Measurements from ENCODE around the gene NRN1. TPM values are rescaled to one million over a fixed set of nuclear protein-coding genes. Genes with fewer than 3 reads are reported as not detected.

NRN1 gene
- total and polyA plus RNA-seq, 2 experiments from 2014 or later = not detected

DNA sequence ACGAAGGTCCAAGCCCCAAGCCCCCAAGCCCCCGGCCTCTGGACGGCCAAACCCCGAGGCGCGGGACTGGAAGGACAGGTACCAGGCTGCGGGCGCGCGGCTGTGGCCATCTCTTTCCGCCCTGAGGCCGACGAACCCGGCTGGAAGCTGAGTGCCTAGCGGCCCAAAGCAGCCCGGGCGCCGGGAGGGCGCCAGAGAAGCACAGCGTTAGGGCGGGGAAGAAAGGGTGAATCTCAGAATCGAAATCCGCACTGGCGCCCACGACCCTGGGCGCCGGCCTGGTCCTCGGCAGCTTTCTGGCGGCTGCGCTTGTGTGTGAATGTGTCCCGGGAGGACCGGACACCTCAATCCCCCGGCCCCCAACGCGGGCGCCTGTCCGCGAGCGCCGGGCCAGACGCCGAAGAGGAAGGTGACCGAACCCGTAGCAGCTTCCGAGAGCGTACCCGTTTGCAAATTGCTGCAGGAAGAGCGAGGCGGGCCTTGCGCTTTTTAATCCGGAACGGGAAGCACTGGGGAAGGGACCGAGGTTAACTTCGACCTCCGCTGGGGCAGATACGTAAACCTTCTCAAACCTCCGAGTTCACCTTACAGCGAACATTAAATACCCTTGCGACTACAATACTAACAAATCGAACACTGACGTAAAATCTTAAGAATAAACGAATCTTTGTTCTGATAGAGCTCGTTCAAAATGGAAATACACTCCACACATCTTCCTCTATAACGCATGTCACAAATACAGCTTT lies 2.9 kb downstream of the NRN1 start:
- Histone ChIP-seq H3K27ac (no peak overlapping the region), H3K79me2 (no peaks in the 10 kb centered on the region), H3K27me3 (peaks cover 99% of the 10 kb centered on the region), H3K9me3 (ENCODE audit: low read depth) (no peaks in the 10 kb centered on the region), H3K36me3 (replicated peaks; ENCODE audit: insufficient read depth, low read depth) (no peaks in the 10 kb centered on the region), H2AFZ (peak overlapping the region; percentile 52), H4K20me1 (ENCODE audit: insufficient read depth, poor library complexity, severe bottlenecking) (no peaks in the 10 kb centered on the region), H3K9me2 (replicated peaks; ENCODE audit: insufficient read depth) (no peaks in the 10 kb centered on the region), H3K4me1 (ENCODE audit: insufficient read depth) (peaks cover 26% of the 10 kb centered on the region), H3K4me3 (no peak overlapping the region), H3K4me2 (peak overlapping the region; percentile 73)
- no peak for DNase-seq (ENCODE audit: low spot score)
- 2% methylated on average over 64 of the region's 64 CpGs for WGBS (ENCODE audit: low lambda C conversion rate, missing lambda C conversion rate)
- TF ChIP-seq, protein P1, sequence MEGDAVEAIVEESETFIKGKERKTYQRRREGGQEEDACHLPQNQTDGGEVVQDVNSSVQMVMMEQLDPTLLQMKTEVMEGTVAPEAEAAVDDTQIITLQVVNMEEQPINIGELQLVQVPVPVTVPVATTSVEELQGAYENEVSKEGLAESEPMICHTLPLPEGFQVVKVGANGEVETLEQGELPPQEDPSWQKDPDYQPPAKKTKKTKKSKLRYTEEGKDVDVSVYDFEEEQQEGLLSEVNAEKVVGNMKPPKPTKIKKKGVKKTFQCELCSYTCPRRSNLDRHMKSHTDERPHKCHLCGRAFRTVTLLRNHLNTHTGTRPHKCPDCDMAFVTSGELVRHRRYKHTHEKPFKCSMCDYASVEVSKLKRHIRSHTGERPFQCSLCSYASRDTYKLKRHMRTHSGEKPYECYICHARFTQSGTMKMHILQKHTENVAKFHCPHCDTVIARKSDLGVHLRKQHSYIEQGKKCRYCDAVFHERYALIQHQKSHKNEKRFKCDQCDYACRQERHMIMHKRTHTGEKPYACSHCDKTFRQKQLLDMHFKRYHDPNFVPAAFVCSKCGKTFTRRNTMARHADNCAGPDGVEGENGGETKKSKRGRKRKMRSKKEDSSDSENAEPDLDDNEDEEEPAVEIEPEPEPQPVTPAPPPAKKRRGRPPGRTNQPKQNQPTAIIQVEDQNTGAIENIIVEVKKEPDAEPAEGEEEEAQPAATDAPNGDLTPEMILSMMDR (IDR thresholded peaks at IDR 0.05; ENCODE audit: poor library complexity) = no peak
- TF ChIP-seq EZH2phosphoT487 (IDR thresholded peaks at IDR 0.05; ENCODE audit: low read depth, severe bottlenecking, unreplicated experiment) (peak; percentile 92), EZH2 (IDR thresholded peaks at IDR 0.05; ENCODE audit: borderline replicate concordance) (peak; percentile 87)

DNA sequence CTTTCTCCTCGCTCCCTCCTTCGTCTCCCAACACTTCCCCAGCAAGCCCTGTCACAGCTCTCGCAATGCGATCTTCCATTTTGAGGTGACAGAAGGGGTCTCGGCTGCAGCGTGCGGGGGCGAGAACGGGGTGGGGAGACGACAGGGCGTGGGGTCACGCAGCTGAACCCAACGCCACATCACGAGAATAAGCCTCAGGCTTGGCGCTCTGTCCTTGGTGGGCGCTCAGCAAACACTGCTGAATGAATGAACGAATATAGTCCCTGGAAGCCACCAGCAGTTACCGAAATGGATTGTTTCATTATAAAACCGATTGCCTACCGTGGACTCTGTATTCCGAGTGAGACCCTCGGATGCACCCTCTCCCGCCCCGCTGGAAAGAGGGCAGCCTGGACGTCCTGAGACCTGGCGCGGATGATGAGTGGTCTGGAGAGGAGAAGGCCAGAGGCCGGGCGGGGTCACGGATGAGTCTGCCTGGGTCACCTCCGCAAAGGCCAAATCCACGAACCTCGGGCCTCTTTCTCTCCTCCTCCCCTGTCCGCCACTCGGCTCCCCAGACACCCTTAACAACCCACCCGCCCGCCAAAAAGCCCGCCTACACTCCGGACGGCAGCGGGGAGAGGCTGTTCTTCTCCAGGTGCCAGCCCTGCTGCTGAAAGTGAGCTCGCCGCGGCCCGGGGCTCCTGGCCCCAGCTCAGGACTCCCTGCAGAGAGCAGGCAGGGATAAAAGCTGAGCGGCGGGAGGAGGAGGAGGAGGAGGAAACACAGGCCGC lies 3.7 kb downstream of the NRN1 start:
- Histone ChIP-seq H3K27me3 (peaks cover 100% of the 10 kb centered on the region), H4K20me1 (ENCODE audit: insufficient read depth, poor library complexity, severe bottlenecking) (no peaks in the 10 kb centered on the region), H3K9me2 (replicated peaks; ENCODE audit: insufficient read depth) (no peaks in the 10 kb centered on the region), H3K4me1 (ENCODE audit: insufficient read depth) (peaks cover 19% of the 10 kb centered on the region), H2AFZ (peak overlapping the region; percentile 52), H3K4me2 (peak overlapping the region; percentile 73), H3K36me3 (replicated peaks; ENCODE audit: insufficient read depth, low read depth) (no peaks in the 10 kb centered on the region), H3K27ac (no peak overlapping the region), H3K4me3 (no peak overlapping the region), H3K9me3 (ENCODE audit: low read depth) (no peaks in the 10 kb centered on the region), H3K79me2 (no peaks in the 10 kb centered on the region)
- TF ChIP-seq, protein P1 (IDR thresholded peaks at IDR 0.05; ENCODE audit: poor library complexity) = no peak
- TF ChIP-seq EZH2 (IDR thresholded peaks at IDR 0.05; ENCODE audit: borderline replicate concordance) (peak; percentile 90), EZH2phosphoT487 (IDR thresholded peaks at IDR 0.05; ENCODE audit: low read depth, severe bottlenecking, unreplicated experiment) (peak; percentile 86)
- no peak for DNase-seq (ENCODE audit: low spot score)
- 6% methylated on average over 44 of the region's 48 CpGs for WGBS (ENCODE audit: low lambda C conversion rate, missing lambda C conversion rate)

DNA sequence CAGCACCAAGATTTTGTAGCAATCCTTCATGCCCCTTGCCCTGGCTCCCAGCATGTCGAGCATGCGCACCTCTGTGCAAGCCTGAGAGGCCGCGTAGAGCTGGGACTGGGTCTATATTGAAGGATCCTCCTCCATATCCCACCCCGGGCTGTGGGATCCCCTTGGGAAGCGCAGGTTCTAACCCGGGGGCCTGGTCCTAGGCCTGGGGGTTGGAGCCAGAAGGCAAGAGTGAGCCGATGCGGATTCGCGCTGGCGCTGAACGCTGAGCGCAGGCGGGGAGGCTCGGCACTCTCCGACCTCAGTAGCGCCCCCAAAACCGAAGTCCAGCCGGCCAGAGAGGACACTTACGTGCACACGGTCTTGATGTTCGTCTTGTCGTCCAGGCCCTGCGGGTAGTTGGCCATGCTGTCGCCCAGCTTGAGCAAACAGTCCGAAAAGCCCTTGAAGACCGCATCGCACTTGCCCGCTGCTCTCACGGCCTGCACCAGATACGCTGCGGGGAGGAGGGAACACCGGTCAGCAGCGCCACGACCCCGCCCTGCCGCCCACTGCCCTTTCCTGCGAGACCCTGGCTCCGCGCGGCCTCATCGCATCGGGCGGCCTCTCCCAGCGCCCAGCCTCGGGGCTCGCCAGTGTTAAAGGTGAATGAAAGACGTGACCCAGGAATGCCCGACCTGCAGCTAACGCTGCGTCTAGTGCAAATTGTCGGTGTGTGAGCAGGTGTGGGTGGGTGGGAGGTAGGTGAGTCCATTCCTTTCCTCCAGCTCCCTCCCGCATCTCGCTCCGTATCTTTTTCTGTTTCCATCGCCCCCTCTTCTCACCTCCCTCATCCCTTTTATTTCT lies 4.5 kb downstream of the NRN1 start:
- H4K20me1 ChIP-seq (ENCODE audit: insufficient read depth, poor library complexity, severe bottlenecking) = no peaks in the 10 kb centered on the region
- no peaks in the 10 kb centered on the region for H3K36me3 ChIP-seq (replicated peaks; ENCODE audit: insufficient read depth, low read depth)
- 3% methylated on average over 56 of the region's 57 CpGs for WGBS (ENCODE audit: low lambda C conversion rate, missing lambda C conversion rate)
- H3K9me2 ChIP-seq (replicated peaks; ENCODE audit: insufficient read depth) = no peaks in the 10 kb centered on the region
- H3K9me3 ChIP-seq (ENCODE audit: low read depth) = no peaks in the 10 kb centered on the region
- H3K27ac ChIP-seq = no peak overlapping the region
- peak; percentile 87 for TF ChIP-seq EZH2 (IDR thresholded peaks at IDR 0.05; ENCODE audit: borderline replicate concordance)
- peak; percentile 70 for TF ChIP-seq EZH2phosphoT487 (IDR thresholded peaks at IDR 0.05; ENCODE audit: low read depth, severe bottlenecking, unreplicated experiment)
- TF ChIP-seq, protein P1 (IDR thresholded peaks at IDR 0.05; ENCODE audit: poor library complexity) = no peak
- peak overlapping the region; percentile 73 for H3K4me2 ChIP-seq
- peak overlapping the region; percentile 60 for H2AFZ ChIP-seq
- peaks cover 100% of the 10 kb centered on the region for H3K27me3 ChIP-seq
- H3K4me3 ChIP-seq = no peak overlapping the region
- no peaks in the 10 kb centered on the region for H3K79me2 ChIP-seq
- no peak for DNase-seq (ENCODE audit: low spot score)
- H3K4me1 ChIP-seq (ENCODE audit: insufficient read depth) = peaks cover 22% of the 10 kb centered on the region

Measured in hepatocyte (in vitro differentiated cells).